Activated CD8-positive, alpha-beta memory T cell treated with anti-CD3 and anti-CD28 coated beads, Interleukin-2, amount 50 U/mL, for 4 hours (primary cell): Measurements from ENCODE around the gene FBH1.
"Not testable (repeated sequence)": the region's sequence is repeated elsewhere in the genome, so short reads cannot be mapped to it uniquely, and the experiment has no call there.

Source experiments
- DNase-seq: peaks from one replicate; pipeline ENCODE4 v3.0.0-alpha.2; 2020

FBH1 gene

GRCh38 chr10:5961405-5962100 is 71.5 kb downstream of the FBH1 start:
- DNase-seq = no peak

DNA sequence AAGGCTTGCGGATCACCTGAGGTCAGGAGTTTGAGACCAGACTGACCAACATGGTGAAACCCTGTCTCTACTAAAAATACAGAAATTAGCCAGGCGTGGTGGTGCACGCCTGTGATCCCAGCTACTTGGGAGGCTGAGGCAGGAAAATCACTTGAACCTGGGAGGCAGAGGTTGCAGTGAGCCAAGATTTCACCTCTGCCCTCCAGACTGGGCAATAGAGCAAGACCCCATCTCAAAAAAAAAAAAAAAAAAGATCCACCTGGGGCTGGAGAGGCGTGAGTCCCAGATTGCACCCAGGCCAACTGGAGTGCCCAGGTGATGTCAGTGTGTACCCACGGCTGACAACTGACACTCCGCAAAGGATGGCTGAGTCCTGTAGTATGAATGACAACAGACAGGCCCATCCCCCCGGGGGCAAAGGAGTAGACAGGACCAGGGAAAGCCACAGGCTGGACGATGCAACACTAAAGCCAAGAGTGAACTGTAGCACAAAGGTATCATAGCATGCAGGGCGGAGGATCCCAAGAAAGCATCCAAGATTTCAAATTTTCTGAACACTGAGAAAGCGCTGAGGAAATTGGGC is 72.4 kb downstream of the FBH1 start:
- DNase-seq = not testable (repeated sequence)

- DNase-seq = no peak
These were observed 73.0 kb downstream of the FBH1 start for GRCh38 chr10:5963071-5963470.

DNA sequence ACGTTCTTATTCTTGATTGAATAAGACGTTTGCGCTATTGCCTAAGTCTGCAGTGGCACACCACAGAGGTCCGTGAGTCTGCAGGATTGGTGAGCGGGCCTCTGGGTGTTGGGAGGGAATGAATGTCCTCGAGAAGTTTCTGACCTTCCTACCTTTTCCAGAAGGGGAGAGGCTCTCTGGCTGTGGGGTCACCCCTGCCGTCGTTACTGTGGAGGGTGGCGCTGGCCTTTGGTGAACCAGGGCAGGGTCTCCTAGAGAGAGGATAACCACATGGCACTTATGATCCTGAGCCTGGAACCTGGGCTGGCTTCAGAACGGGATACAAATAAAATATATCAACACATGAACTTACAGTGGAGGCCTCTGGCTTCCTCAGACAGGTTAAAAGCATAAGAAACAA is 73.5 kb downstream of the FBH1 start:
- no peak for DNase-seq

DNA sequence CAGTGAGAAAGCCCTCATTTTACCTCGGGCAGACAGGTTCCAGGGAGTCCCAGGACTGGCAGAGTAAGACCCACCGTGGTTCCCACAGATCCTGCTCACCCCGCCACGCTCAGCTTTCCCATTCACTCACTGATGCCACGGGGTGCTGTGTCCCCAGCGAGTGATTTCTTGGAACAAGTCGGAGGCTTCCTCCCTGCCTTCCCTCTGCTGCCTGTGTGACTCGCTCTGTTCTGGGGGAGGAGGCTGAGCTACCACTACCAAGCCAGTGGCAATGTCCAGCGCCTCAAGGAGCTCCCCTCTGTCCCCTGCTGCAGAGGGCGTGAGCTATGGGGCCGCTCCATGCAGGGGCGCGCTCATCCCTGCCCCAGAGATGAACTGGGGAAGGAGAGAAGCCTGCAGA is 74.7 kb downstream of the FBH1 start:
- no peak for DNase-seq

DNA sequence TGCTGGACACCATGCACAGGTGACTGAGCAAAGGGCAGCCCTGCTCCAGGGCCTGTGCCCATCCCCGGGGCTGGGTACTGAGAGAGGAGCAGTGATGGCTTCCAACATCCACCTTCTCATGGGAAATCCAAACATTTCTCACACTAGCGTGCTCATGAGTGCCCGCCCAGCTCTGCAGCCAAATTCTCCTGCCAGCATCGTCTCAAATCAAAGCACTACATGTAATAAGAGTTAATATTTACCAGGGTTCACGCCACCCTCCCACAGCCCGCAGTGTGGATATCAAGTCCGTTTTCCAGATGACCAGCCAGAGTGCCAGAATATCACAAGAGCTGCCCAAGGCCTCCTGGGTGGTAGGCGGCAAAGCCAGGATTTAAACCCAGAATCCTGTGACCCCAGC is 75.2 kb downstream of the FBH1 start:
- DNase-seq = no peak

DNA sequence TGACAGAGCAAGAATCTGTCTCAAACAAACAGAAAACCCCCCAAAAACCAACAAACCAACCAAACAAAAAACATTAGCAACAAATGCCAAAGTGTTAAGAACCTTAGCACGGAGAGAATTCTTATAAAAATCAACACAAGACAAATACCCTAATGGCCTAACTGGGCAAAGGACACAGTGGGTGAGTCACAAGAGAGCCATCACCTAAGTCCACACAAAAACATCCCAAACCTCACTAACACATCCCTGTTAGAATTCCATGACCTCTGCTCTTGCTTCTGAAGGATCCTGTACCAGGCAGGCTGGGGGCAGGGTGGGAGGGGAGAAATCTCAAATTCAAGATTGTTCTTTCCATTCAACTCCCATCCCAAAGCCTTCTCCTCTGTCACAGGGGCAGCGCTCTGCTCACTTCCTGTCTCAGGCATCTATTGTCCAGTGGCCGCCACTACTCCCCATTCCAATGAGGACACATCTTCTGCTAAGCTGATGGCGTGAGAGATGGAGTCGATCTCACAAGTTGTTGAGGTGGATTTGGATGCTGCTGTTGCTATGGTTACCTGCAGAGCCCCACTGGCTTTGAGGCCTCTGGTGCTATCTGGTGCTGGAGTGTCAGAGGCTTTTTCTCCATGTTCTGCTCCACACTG is 78.1 kb downstream of the FBH1 start:
- no peak for DNase-seq

DNA sequence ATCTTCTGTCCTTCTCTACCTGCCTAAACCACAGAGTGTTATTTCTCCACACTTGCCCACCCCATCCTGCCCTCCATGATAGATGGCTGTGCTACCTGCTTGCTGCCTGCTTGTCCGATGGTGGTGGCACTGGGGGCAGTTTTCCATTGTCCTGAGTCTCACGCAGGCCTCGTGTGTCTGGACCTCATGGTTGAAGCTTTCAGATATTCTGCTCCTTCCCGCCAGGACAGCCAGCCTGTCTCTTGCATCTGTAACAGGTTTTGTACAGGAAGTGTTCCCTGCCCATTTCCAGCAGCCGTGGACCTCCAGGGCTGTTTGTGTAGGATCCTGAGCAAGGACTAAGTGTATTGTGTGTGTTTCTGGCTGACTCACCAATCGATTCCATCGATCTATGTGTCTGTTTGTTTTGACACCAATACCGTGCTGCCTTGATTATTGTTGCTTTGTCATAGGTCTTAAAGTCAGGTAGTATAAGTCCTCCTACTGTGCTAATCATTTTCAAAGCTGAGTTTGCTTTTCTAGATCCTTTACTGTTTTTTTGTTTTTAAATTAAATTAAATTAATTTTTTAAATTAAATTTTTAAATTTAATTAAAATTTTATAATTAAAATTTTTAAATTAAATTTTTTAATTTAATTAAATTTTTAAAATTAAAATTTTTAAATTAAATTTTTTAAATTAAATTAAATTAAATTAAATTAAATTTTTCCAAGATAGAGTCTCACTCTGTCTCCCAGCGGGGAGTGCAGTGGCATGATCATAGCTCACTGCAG is 78.8 kb downstream of the FBH1 start:
- no peak for DNase-seq

DNA sequence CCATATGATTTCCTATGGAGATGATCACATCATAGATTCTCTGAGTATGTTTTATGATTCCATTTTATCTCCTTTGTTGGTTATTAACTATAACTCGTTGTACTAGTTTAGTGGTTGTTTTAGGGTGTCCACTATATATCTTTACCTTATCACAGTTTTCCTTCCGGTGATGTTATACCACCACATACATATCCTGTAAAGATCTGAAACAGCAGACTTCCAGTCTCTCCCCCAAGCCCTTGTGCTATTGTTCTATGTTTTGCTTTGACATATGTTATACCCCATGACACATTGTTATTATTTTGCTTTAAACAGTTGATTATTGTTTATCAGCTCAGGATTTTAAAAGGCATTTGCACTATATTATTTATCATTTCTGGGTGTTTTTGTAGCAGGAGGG is 80.0 kb downstream of the FBH1 start:
- no peak for DNase-seq

GRCh38 chr10:5970527-5970926 is 80.5 kb downstream of the FBH1 start:
- DNase-seq = no peak

GRCh38 chr10:5971315-5971832 is 81.3 kb downstream of the FBH1 start:
- no peak for DNase-seq

DNA sequence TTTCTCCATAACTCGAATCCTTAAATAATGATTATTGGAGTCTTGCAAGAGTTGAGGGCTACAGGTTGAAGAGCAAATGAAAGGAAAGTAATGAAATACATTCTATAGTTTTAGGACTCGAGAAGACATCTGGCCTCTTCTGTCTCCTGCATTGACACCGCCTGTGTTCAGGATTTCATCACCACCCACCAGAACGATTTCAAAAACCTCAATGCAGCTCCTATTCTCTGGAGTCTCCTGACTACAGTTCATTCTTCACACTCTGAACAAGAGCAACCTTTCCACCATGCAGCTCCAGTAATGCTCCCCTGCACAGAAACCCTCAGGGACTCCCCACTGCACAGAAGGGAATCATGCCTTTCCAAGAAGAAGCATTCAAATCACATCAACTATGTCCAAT is 81.8 kb downstream of the FBH1 start:
- no peak for DNase-seq

- DNase-seq = no peak
These were observed 83.0 kb downstream of the FBH1 start for GRCh38 chr10:5973069-5973468.

DNA sequence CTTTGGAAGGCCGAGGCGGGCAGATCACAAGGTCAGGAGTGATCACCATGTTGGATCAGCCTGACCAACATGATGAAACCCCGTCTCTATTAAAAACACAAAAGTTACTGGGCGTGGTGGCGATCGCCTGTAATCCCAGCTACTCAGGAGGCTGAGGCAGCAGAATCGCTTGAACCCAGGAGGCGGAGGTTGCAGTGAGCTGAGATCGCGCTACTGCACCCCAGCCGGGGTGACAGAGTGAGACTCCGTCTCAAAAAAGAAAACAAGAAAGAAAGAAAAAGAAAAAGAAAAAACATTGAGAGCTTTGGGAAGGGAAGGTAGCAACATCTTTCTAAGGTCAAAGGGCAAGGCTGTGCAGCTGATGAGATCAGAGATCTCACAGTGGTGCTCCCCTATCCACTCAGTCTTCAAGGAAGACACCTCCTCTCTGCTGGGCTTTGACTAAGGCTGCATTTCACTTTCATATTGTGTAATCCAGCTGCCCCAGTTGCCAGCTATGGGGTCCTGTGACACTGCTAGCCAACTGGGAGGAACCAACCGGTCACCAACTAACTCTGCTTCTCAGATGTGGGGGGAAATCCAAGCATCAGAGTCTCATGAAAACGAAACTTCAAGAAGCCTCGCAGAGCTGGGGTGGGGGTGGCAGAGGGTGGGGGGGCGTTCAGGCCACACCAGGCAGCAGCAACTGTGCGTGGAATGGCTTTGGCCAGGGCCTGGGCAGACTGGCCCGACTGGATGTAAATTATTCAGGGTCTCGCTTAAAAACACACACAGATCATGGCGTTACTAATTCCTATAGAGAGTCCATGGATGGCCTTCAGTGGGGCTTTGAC is 85.8 kb downstream of the FBH1 start:
- peak; percentile 50 for DNase-seq

DNA sequence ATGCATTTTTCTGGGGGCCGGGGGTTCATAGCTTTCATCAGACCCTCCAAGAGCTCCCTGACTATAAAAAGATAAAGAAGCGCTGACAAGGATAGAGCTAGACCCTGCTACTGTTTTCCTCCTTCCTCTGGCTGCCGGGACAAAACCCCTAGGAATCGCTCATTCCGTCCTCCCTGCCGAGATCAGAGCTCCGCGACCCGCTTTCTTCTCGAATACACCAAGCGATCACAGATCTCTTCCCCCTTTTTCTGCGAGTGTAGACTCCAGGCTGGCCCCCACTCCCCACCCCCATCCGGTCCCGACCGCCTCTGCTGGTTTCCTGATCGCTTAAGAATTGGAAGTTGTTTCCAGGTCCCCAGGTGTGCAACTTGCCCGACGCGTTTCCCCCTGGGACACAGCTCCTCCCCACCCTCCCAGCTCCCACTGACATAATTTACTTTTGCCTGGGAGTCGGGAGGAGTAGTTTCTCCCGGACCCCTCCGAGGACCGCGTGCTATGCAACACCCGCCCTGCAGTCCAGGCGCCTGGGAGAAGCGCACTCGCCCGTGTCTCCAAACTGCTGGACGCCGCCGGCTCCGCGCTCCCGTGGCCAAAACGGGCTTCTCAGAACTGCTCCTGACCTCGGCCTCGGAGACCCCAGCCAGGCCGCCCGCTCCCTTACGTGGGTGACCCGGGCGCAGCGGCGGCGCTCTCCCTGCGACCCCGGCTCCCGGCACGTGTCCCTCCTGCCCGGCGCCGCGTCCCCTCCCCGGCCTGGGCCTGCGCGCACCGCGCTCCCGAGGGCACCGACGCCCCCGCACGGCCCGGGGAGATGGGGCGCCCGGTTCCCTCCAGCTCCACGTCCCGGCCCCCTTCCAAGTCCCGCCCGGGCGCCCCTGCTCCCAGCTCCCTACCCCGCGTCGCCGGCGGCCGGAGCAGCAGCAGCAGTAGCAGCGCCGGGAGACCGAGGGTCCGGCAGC is 86.7 kb downstream of the FBH1 start:
- peak; percentile 46 for DNase-seq

DNA sequence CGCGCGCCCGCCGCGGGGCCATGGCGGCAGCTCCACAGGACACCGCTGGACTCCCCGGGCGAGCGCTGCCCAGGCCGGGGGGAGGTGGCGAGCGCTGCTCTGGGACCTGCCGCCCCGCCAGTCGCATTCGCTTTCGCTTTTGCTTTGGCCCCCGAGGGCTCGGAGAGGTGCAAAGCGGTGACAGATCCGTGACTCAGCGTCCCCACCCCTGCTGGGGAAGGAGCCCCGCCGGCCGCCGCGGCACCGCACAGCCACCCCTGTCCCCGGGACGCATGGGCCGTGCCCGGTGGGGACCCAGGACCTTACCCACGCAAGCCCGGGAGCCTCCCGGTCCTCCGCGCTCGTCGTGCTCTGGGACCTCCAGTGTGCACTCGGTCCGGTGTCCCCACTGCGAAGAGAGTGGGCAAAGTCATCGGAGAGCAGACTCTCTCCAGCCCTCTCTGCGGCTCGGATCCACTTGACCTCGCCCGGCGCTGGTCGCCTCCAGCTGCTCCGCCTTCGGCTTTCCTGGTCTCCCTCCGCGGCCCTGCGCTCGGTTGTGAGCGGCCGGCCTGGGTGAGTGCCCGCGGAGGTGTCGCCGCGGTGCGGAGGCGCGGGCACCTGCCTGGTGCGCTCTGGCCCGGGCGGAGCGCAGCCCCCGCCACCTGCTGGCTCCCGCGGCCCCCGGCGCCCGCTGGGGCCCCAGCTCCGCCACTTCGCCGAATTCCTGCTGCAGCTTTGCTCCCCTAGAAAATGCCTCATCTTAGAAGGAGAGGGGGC is 87.6 kb downstream of the FBH1 start, which contains the start of gene IL15RA:
IL15RA (minus strand) TSS at position 73 of the 759 bp plus-strand sequence; CDS start at position 22, 51 bp downstream.
- DNase-seq = peak; percentile 92

- DNase-seq = no peak
These were observed 88.1 kb downstream of the FBH1 start for GRCh38 chr10:5978230-5978489.

GRCh38 chr10:5981529-5981928 is 91.5 kb downstream of the FBH1 start:
- no peak for DNase-seq

DNA sequence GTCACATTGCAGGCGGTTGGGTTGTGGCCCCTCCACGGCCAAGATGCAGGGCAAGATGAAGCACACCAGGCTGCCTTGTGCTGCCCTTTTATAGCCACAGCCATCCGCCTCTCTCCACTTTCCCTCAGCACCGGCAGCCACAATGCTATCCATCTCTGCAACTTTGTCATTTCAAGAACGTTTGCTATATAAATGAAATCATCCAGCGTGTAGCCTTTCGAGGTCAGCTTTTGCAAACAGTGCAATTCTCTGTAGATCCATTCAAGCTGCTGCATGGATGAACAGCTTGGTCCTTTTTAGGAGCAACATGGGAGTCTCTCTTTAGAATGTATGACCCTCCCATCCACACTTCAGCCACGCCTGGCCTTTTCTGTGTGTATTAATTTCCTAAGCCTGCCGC is 93.7 kb downstream of the FBH1 start:
- DNase-seq = no peak

DNA sequence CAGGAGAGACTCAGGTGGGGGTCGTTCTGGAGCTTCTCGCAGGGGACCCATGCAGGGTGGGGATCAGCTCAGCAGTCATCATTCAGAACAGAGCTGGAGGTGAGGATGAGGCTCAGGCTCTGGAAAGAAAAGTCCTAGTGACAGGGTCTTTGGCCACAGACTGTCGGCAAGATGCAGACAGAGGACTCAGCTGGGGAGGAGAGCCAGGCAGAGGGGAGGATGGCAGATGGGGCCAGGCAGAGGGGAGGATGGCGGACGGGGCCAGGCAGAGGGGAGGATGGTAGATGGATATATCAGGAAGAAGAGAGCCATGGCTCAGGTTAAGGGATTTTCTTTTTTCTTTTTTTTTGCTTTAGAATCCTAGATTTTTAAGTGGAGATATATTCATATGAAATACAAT is 95.0 kb downstream of the FBH1 start:
- no peak for DNase-seq
